ENCODE results near the gene COMMD9. TPM values are rescaled to one million over a fixed set of nuclear protein-coding genes. Genes with fewer than 3 reads are reported as not detected.

The COMMD9 gene
- polyA plus RNA-seq, 1 of the 3 experiments (the other 2 are of a cell fraction), result 44.2 TPM

- TF ChIP-seq IRF3 (IDR thresholded peaks at IDR 0.05; ENCODE audit: low read depth, low read length) (no peak), USF2 (IDR thresholded peaks at IDR 0.05; ENCODE audit: borderline replicate concordance, low read depth, low read length) (no peak)
Observed at GRCh38 chr11:36288442-36289225, 590 bp downstream of the COMMD9 start (continued).

GRCh38 chr11:36282926-36283325 lies 6.3 kb downstream of the COMMD9 start:
- Histone ChIP-seq H2AFZ (ENCODE audit: low read depth) (no peak overlapping the region), H3K27ac (ENCODE audit: low read depth in 2 of 2, low read length in 1 of 2) (no peak overlapping the region), H3K36me3 (replicated peaks in 1 of 2; ENCODE audit: control insufficient read depth in 1 of 2, insufficient read depth in 2 of 2, low read length in 1 of 2) (peaks cover 0 to 9% of the 10 kb centered on the region in 2 experiments), H3K4me1 (ENCODE audit: control insufficient read depth in 1 of 2, insufficient read depth in 2 of 2, low read depth in 1 of 2, low read length in 1 of 2) (peaks cover 0 to 2% of the 10 kb centered on the region in 2 experiments; a peak in 2 of 4 replicates), H3K9me2 (no peaks in the 10 kb centered on the region), H3K79me2 (ENCODE audit: insufficient read depth) (peaks cover 44% of the 10 kb centered on the region), H3K9me3 (no peaks in the 10 kb centered on the region), H3K27me3 (ENCODE audit: insufficient read depth) (no peaks in the 10 kb centered on the region), H3K9ac (no peak overlapping the region), H3K4me3 (ENCODE audit: low read depth in 2 of 2, low read length in 1 of 2) (no peak overlapping the region), H4K20me1 (ENCODE audit: insufficient read depth) (no peaks in the 10 kb centered on the region), H3K4me2 (no peak overlapping the region), H3F3A (replicated peaks; ENCODE audit: insufficient read depth) (no peaks in the 10 kb centered on the region)
- no peak for DNase-seq
- TF ChIP-seq RAD21 (IDR thresholded peaks at IDR 0.05; ENCODE audit: low read length), result no peak
- TF ChIP-seq GABPA (IDR thresholded peaks at IDR 0.05; ENCODE audit: low read depth), result no peak
- no peak for TF ChIP-seq CHD2 (IDR thresholded peaks at IDR 0.05; ENCODE audit: low read length, partially characterized antibody)
- no peak for TF ChIP-seq MAX (IDR thresholded peaks at IDR 0.05; ENCODE audit: low read depth)
- no peak for TF ChIP-seq FOXM1 (IDR thresholded peaks at IDR 0.05; ENCODE audit: low read depth)
- TF ChIP-seq EP300 (IDR thresholded peaks at IDR 0.05; ENCODE audit: borderline replicate concordance in 1 of 2, low read depth in 1 of 2, low read length in 1 of 2), result no peak
- TF ChIP-seq GATA2 (CRISPR knock-in tag; IDR thresholded peaks at IDR 0.05), result no peak
- no peak for TF ChIP-seq NFIC (IDR thresholded peaks at IDR 0.05; ENCODE audit: borderline replicate concordance)
- TF ChIP-seq PBX3 (IDR thresholded peaks at IDR 0.05), result no peak
- TF ChIP-seq POLR2AphosphoS5 (IDR thresholded peaks at IDR 0.05; ENCODE audit: low read depth, low read length), result no peak
- TF ChIP-seq TEAD4 (IDR thresholded peaks at IDR 0.05; ENCODE audit: borderline replicate concordance, insufficient read depth), result no peak
- ChIA-PET POLR2A (no interaction called here), CTCF (interaction anchor here (0.9 to 1.2 kb wide), 2 partner anchors 10 to 196 kb away, joined by 3 read pairs; no protein-coding TSS in a partner anchor)
- WGBS (ENCODE audit: low lambda C conversion rate), result 71% methylated on average over 1 of the region's 1 CpG
